Peyer's patch (tissue), 4 donors: ENCODE results near the gene PM20D1. TPM values are rescaled to one million over a fixed set of nuclear protein-coding genes. Genes with fewer than 3 reads are reported as not detected.

Experiments used
- DNase-seq, 3 donors: peaks; one replicate each; pipeline ENCODE4 v3.0.0-alpha.2; 2017 to 2019
- H3K27ac ChIP-seq, 4 donors: fragments of 200-600 bp; sonication (generic); one replicate each; pipeline ENCODE4 v1.5.1; 2016 to 2019
- H3K27me3 ChIP-seq, 2 donors: fragments of 200-600 bp; sonication (generic); one replicate each; pipeline ENCODE4 v1.5.1; 2019
- H3K36me3 ChIP-seq, 3 donors: fragments of 200-600 bp; sonication (generic); one replicate each; pipeline ENCODE4 v1.5.1; 2016 to 2019
- H3K4me1 ChIP-seq, 4 donors: fragments of 200-600 bp; sonication (generic); one replicate each; pipeline ENCODE4 v1.5.1; 2016 to 2019
- H3K4me3 ChIP-seq, 4 donors: fragments of 200-600 bp; sonication (generic); 1 replicate in 3 of 4; 2 replicates in 1 of 4; pipeline ENCODE4 v1.5.1; 2016 to 2019; ENCODE audit warnings: mild to moderate bottlenecking in 1 of 4
- H3K9me3 ChIP-seq, 4 donors: fragments of 200-600 bp; sonication (generic); one replicate each; pipeline ENCODE4 v1.5.1; 2016 to 2019; ENCODE audit warnings: mild to moderate bottlenecking in 1 of 4
- POLR2A ChIP-seq, 2 donors: fragments of 450-650 bp; IDR thresholded peaks; one replicate each; pipeline ENCODE4 v1.5.1; 2017; ENCODE audit warnings: antibody characterized with exemption in 2 of 2, mild to moderate bottlenecking in 2 of 2, moderate library complexity in 2 of 2
- total RNA-seq, 4 donors: library from RNA; depleted of rRNA; stranded (reverse); fragments of >200 nt; gene quantifications; one replicate each; pipeline ENCODE4 v1.1.0, GENCODE V29; 2016
- TF ChIP-seq, protein P1 (sequence below), 6 experiments: fragments of 450-650 bp in 4 of 6; fragments of 200-600 bp in 2 of 6; sonication (generic) in 1 of 6; IDR thresholded peaks; one replicate each; pipeline ENCODE4 v1.5.1; 2017 to 2019; ENCODE audit warnings: antibody characterized with exemption in 6 of 6, mild to moderate bottlenecking in 3 of 6, moderate library complexity in 1 of 6

PM20D1 gene
- total RNA-seq, 4 donors from 2014 or later: not detected

DNA sequence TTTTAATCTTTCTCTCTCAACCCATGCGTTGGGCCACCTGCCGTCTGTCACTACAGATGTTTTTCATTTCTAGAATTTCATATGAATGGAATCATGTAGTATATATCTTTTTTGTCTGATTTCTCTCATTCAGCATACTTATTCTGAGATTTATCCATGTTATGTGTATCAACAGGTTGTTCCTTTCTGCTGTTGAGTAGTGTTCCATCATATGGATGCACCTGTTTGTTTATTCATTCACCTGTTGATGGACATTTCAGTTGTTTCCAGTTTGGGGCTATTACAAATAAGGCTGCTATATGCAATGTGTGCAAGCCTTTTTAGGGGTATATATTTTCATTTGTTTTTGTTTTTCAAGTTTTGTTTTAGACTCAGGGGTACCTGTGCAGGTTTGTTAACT, 27.5 kb downstream of the PM20D1 start:
- no peak overlapping the region for H3K4me3 ChIP-seq
- no peaks in the 10 kb centered on the region for H3K27me3 ChIP-seq
- no peaks in the 10 kb centered on the region for H3K9me3 ChIP-seq
- TF ChIP-seq POLR2A (IDR thresholded peaks at IDR 0.05): no peak
- TF ChIP-seq, protein P1, sequence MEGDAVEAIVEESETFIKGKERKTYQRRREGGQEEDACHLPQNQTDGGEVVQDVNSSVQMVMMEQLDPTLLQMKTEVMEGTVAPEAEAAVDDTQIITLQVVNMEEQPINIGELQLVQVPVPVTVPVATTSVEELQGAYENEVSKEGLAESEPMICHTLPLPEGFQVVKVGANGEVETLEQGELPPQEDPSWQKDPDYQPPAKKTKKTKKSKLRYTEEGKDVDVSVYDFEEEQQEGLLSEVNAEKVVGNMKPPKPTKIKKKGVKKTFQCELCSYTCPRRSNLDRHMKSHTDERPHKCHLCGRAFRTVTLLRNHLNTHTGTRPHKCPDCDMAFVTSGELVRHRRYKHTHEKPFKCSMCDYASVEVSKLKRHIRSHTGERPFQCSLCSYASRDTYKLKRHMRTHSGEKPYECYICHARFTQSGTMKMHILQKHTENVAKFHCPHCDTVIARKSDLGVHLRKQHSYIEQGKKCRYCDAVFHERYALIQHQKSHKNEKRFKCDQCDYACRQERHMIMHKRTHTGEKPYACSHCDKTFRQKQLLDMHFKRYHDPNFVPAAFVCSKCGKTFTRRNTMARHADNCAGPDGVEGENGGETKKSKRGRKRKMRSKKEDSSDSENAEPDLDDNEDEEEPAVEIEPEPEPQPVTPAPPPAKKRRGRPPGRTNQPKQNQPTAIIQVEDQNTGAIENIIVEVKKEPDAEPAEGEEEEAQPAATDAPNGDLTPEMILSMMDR (IDR thresholded peaks at IDR 0.05): no peak
- H3K4me1 ChIP-seq: no peaks in the 10 kb centered on the region
- no peaks in the 10 kb centered on the region for H3K36me3 ChIP-seq
- H3K27ac ChIP-seq: no peak overlapping the region
- DNase-seq: no peak

DNA sequence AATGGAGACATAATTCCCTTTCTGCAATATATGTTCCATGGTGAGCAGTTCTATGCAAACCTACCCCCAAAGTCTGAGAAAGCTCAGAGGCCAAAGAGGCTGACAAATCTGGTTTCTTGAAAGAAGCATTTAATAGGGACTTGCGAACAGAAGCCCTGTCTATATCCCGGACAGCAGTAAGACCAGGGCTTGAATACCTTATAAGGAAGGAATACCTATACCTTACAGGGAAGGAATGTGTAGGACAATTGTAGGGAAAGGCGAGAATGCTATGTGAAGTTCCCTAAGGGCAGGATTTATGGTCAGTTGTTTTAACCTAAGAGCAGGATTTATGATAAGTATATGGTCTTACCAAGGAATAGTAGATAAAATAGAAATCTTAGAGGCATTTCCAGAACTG, 31.9 kb downstream of the PM20D1 start:
- H3K4me1 ChIP-seq: peaks cover 0 to 7% (median 0%) of the 10 kb centered on the region in 4 donors
- H3K9me3 ChIP-seq: no peaks in the 10 kb centered on the region
- DNase-seq: no peak
- H3K4me3 ChIP-seq: no peak overlapping the region
- H3K27ac ChIP-seq: no peak overlapping the region
- no peak for TF ChIP-seq POLR2A (IDR thresholded peaks at IDR 0.05)
- TF ChIP-seq, protein P1 (IDR thresholded peaks at IDR 0.05): no peak
- H3K27me3 ChIP-seq: no peaks in the 10 kb centered on the region
- H3K36me3 ChIP-seq: no peaks in the 10 kb centered on the region

DNA sequence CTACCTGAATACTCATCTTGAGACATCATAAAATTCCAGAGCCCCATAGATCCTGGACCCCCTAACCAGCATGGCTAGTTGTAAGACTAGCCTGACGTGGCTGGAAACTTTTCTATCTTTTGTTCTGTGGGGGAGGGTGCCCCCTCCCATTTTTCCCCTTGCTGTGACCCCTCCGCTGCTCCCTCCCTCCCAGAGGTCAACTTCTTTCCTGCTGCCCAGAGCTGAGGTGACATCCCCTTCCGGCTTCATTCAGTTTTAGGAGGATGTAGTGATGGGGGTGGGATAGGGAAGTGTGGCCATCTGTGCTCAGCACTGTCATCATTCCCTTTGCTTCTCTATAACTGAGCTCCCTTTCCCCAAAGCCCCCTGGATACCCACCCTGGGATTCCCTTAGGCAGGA, 32.6 kb downstream of the PM20D1 start:
- DNase-seq: no peak
- Histone ChIP-seq H3K27ac (no peak overlapping the region), H3K9me3 (no peaks in the 10 kb centered on the region), H3K27me3 (no peaks in the 10 kb centered on the region), H3K36me3 (no peaks in the 10 kb centered on the region), H3K4me1 (peaks cover 0 to 7% (median 0%) of the 10 kb centered on the region in 4 donors), H3K4me3 (no peak overlapping the region)
- TF ChIP-seq POLR2A (IDR thresholded peaks at IDR 0.05): no peak
- TF ChIP-seq, protein P1 (IDR thresholded peaks at IDR 0.05): no peak

DNA sequence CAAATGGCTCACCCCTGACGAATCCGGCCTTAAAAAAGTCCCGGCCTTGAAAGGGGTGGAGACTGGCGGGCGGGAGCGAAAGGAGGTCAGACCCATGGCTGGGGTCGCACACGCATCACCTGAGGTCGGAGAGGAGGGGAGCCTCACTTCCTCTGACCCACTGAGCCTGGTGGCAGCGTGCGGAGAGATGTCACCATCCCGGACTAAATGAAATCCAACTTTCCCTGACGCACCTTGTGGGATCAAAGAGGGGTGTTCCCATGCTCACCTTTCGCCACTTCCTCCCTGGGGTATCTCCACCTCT, 36.2 kb downstream of the PM20D1 start:
- no peaks in the 10 kb centered on the region for H3K9me3 ChIP-seq
- no peaks in the 10 kb centered on the region for H3K27me3 ChIP-seq
- H3K27ac ChIP-seq: peak overlapping the region; percentile 70 to 88 (median 82)
- DNase-seq: peak in 1 of 3 donors; percentile 23
- H3K36me3 ChIP-seq: no peaks in the 10 kb centered on the region
- TF ChIP-seq, protein P1 (IDR thresholded peaks at IDR 0.05): no peak
- no peak for TF ChIP-seq POLR2A (IDR thresholded peaks at IDR 0.05)
- H3K4me3 ChIP-seq: peak overlapping the region; percentile 76 to 98 (median 84)
- peaks cover 0 to 29% (median 4%) of the 10 kb centered on the region in 4 donors for H3K4me1 ChIP-seq

DNA sequence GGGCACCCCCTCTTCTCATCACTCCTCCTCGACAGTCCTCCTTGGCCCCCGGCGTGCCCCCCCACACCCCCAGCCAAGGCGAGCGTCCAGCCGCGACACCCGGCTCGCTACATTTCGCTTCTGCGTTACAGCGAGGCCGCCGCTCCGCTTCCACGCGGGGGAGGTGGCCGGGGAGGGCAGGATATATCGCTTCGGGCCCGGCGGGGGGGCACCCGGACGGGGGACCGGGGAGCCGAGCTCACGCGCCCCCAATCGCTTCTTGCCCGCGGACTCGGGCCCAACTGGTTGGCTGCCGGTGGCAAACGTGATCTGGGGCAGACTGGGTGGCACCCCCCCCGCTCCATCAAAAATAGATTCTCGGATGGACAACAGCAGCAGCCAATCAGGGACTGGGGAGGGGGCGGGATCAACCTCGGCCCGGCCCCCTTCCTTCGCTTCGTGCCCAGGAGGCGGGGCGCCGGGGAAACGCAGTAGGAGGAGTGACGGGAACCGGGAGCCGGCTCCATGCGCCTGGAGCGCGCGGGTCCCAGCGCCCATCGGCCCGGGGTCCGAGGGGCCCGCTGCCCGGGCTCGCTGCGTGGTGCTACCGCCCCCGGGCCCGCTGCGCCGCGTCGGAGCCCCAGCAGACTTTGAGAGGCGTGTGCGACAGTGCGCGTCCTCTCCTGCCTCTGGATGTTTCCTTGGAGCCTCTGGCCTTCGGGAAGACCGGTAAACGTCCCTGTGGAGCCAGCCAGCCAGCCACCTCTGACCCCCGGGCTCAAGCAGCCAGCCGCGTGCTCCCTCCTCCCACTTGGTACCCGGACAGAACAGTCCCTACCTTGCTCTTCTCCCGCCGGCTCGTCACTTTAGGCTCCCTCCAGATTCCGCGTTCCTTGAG, 36.8 kb downstream of the PM20D1 start, which contains the start of gene SLC41A1:
SLC41A1 (minus strand) TSS at position 321 of the 877 bp plus-strand sequence. CDS start 2,757 bp downstream, outside the sequence.
- Histone ChIP-seq H3K27me3 (no peaks in the 10 kb centered on the region), H3K4me3 (peak within 1 kb of the TSS; percentile 76 to 98 (median 84)), H3K27ac (peak within 1 kb of the TSS; percentile 70 to 88 (median 82)), H3K4me1 (peaks cover 0 to 29% (median 4%) of the 10 kb centered on the region in 4 donors), H3K9me3 (no peaks in the 10 kb centered on the region), H3K36me3 (no peaks in the 10 kb centered on the region)
- peak; percentile 92 to 97 (median 96) for DNase-seq
- peak; percentile 23 to 29 for TF ChIP-seq POLR2A (IDR thresholded peaks at IDR 0.05)
- TF ChIP-seq, protein P1 (IDR thresholded peaks at IDR 0.05): no peak
